DOHH2 (cell line): ENCODE results near the gene LRRC8E.

Experiments used
- H3F3A ChIP-seq: fragments of 200-600 bp; sonication (generic), shearing (Covaris generic); 2 replicates; pipeline ENCODE4 v1.6.0; 2016; ENCODE audit warnings: antibody characterized with exemption, mild to moderate bottlenecking; ENCODE audit not compliant: control insufficient read depth, insufficient read depth
- H3K27ac ChIP-seq: fragments of 200-600 bp; sonication (generic); 2 replicates; pipeline ENCODE4 v1.5.1; 2014; ENCODE audit warnings: low read depth, mild to moderate bottlenecking, low read length, moderate library complexity
- H3K27me3 ChIP-seq: fragments of 200-600 bp; sonication (generic); 2 replicates; pipeline ENCODE4 v1.6.1; 2014; ENCODE audit warnings: mild to moderate bottlenecking, low read length, mixed read lengths; ENCODE audit not compliant: control insufficient read depth
- H3K36me3 ChIP-seq: fragments of 200-600 bp; sonication (generic); 2 replicates; pipeline ENCODE4 v1.6.1; 2014; ENCODE audit warnings: mild to moderate bottlenecking, low read length, moderate library complexity, mixed read lengths; ENCODE audit not compliant: control insufficient read depth
- H3K4me1 ChIP-seq: fragments of 200-600 bp; sonication (generic); 2 replicates; pipeline ENCODE4 v1.6.1; 2014; ENCODE audit warnings: mild to moderate bottlenecking, low read length, mixed read lengths; ENCODE audit not compliant: control insufficient read depth
- H3K4me2 ChIP-seq: fragments of 200-600 bp; sonication (generic); 2 replicates; pipeline ENCODE4 v1.6.0; 2014; ENCODE audit warnings: mild to moderate bottlenecking, low read length, moderate library complexity
- H3K4me3 ChIP-seq: fragments of 200-600 bp; sonication (generic); 2 replicates; pipeline ENCODE4 v1.5.1; 2014; ENCODE audit warnings: mild to moderate bottlenecking, low read length, mixed read lengths
- H3K79me2 ChIP-seq: fragments of 200-600 bp; sonication (generic); 2 replicates; pipeline ENCODE4 v1.6.1; 2014; ENCODE audit warnings: mild to moderate bottlenecking, low read length, mixed read lengths; ENCODE audit not compliant: control insufficient read depth
- H3K9me2 ChIP-seq: fragments of 200-600 bp; sonication (generic); replicated peaks from 2 replicates; pipeline ENCODE4 v1.6.1; 2014; ENCODE audit warnings: mild to moderate bottlenecking, low read length, mixed read lengths; ENCODE audit not compliant: control insufficient read depth
- H3K9me3 ChIP-seq: fragments of 200-600 bp; sonication (generic); 2 replicates; pipeline ENCODE4 v1.6.1; 2014; ENCODE audit warnings: antibody characterized with exemption, low read length, mixed read lengths; ENCODE audit not compliant: control insufficient read depth, insufficient read depth
- H4K20me1 ChIP-seq: fragments of 200-600 bp; sonication (generic); 2 replicates; pipeline ENCODE4 v1.6.0; 2014; ENCODE audit warnings: low read depth, mild to moderate bottlenecking, antibody characterized with exemption, low read length, moderate library complexity; ENCODE audit not compliant: control insufficient read depth, insufficient read depth
- EZH2phosphoT487 ChIP-seq: fragments of 200-600 bp; sonication (generic); IDR thresholded peaks from 2 replicates; pipeline ENCODE4 v1.6.1; 2017; ENCODE audit warnings: borderline replicate concordance, mild to moderate bottlenecking, antibody characterized with exemption, low read length, moderate library complexity, mixed read lengths
- TF ChIP-seq, protein P1 (sequence below): fragments of 200-600 bp; sonication (generic); IDR thresholded peaks from one replicate; pipeline ENCODE4 v1.5.1; 2014; ENCODE audit warnings: antibody characterized with exemption, mild to moderate bottlenecking, low read depth, low read length; ENCODE audit not compliant: poor library complexity, severe bottlenecking

The LRRC8E gene

DNA sequence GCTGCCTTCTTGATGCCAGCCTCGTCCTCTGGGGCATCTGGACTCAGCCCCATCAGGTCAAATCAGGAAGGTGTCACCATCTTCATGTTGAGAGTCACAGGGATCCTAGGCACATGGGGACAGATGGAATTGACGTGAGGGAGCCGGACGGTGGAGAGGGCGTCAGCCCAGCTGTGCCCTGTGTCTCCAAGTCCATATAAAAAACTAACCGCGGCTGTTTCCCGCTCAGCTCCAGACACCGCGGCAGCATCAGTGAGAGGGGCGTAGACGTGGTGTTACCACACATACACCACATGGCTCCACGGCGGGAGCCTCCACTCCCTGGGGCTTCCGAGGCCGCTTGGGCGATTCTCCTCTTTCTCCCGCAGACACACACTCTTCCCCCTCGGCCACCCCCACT lies 8.5 kb upstream of the LRRC8E start:
- no peaks in the 10 kb centered on the region for H3K9me3 ChIP-seq
- no peak overlapping the region for H3K4me2 ChIP-seq
- peaks cover under 1% of the 10 kb centered on the region; the same call in 1 of the 2 replicates for H3K27me3 ChIP-seq
- no peaks in the 10 kb centered on the region for H3K9me2 ChIP-seq
- no peaks in the 10 kb centered on the region for H3K4me1 ChIP-seq
- no peak for TF ChIP-seq EZH2phosphoT487
- no peak overlapping the region for H3K27ac ChIP-seq
- H3F3A ChIP-seq: no peaks in the 10 kb centered on the region
- no peak overlapping the region for H3K4me3 ChIP-seq
- no peaks in the 10 kb centered on the region for H3K36me3 ChIP-seq
- H4K20me1 ChIP-seq: no peaks in the 10 kb centered on the region
- no peaks in the 10 kb centered on the region for H3K79me2 ChIP-seq

DNA sequence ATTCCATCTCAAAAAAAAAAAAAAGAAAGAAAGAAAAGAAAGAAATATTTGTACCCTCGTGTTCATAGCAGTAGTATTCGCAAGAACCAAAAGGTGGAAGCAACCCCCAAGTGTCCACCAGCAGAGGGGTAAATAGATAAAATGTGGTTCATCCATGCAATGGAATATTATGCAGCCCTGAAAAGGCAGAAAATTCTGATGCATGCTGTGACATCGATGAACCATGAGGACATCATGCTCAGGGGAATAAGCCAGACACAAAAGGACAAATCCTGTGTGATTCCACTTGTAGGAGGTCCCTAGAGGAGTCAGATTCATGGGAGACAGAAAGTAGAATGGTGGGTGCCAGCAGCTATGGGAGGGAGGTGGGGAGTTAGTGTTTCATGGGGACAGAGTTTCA lies 6.4 kb upstream of the LRRC8E start:
- H3K4me1 ChIP-seq: no peaks in the 10 kb centered on the region
- H3K36me3 ChIP-seq: no peaks in the 10 kb centered on the region
- H3F3A ChIP-seq: no peaks in the 10 kb centered on the region
- TF ChIP-seq EZH2phosphoT487: no peak
- TF ChIP-seq, protein P1, sequence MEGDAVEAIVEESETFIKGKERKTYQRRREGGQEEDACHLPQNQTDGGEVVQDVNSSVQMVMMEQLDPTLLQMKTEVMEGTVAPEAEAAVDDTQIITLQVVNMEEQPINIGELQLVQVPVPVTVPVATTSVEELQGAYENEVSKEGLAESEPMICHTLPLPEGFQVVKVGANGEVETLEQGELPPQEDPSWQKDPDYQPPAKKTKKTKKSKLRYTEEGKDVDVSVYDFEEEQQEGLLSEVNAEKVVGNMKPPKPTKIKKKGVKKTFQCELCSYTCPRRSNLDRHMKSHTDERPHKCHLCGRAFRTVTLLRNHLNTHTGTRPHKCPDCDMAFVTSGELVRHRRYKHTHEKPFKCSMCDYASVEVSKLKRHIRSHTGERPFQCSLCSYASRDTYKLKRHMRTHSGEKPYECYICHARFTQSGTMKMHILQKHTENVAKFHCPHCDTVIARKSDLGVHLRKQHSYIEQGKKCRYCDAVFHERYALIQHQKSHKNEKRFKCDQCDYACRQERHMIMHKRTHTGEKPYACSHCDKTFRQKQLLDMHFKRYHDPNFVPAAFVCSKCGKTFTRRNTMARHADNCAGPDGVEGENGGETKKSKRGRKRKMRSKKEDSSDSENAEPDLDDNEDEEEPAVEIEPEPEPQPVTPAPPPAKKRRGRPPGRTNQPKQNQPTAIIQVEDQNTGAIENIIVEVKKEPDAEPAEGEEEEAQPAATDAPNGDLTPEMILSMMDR: no peak
- H3K9me2 ChIP-seq: no peaks in the 10 kb centered on the region
- H3K27me3 ChIP-seq: no peaks in the 10 kb centered on the region
- no peaks in the 10 kb centered on the region for H4K20me1 ChIP-seq
- H3K79me2 ChIP-seq: no peaks in the 10 kb centered on the region
- no peak overlapping the region for H3K4me2 ChIP-seq
- H3K27ac ChIP-seq: no peak overlapping the region
- no peak overlapping the region for H3K4me3 ChIP-seq
- no peaks in the 10 kb centered on the region for H3K9me3 ChIP-seq

DNA sequence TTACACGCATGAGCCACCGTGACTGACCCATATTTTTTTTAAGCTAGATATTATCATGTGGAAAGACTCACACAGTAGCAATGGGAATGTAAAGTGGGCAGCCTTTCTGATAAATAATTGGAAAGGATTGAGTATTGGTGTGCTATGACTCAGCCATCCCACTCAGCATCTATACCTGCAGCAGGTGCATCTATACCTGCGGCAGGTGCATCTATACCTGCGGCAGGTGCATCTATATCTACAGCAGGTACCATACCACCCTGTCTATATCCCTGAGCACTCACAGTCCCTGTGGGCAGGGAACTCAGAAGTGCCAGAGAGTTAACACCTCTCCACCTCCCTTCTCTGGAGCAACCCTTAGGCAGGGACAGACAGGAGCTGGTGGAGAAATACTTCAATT lies 5.2 kb upstream of the LRRC8E start:
- H3K27ac ChIP-seq: no peak overlapping the region
- H3K4me2 ChIP-seq: no peak overlapping the region
- H3K4me3 ChIP-seq: no peak overlapping the region

DNA sequence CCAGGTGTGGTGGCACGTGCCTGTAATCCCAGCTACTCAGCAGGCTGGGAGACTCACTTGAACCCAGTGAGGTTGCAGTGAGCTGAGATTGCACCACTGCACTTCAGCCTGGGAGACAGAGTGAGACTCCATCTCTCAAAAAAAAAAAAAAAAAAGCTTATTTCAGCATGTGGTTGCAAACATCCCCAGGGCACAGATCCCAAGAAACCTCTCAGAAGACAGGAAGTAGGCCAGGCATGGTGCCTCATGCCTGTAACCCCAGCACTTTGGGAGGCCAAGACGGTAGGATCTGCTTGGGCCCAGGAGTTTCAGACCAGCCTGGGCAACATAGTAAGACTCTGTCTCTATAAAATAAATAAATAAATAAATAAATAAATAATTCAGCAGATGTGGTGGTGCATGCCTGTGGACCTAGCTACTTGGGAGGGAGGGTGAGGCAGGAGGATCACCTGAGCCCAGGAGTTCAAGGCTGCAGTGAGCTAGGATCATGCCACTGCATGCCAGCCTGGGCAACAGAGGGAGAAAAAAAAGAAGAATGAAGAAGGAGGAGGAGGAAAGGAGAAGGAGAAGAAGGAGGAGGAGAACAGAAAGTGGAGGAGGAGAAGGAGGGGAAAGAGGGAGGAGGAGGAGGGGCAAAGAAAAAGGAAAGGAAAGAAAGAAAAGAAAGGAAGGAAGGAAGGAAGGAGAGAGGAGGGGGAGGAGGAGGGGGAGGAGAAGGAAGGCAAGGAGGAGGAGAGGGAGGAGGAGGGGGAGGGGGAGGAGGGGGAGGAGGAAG lies 4.3 kb upstream of the LRRC8E start:
- Histone ChIP-seq H3F3A (no peaks in the 10 kb centered on the region), H3K27me3 (peaks cover 12% of the 10 kb centered on the region), H3K79me2 (no peaks in the 10 kb centered on the region), H4K20me1 (no peaks in the 10 kb centered on the region), H3K4me3 (no peak overlapping the region), H3K9me3 (no peaks in the 10 kb centered on the region), H3K9me2 (no peaks in the 10 kb centered on the region), H3K4me2 (no peak overlapping the region), H3K4me1 (no peaks in the 10 kb centered on the region), H3K27ac (no peak overlapping the region), H3K36me3 (no peaks in the 10 kb centered on the region)
- no peak for TF ChIP-seq EZH2phosphoT487
- TF ChIP-seq, protein P1: no peak

More for the DNA sequence above, 5.2 kb upstream of the LRRC8E start:
- H3K36me3 ChIP-seq: no peaks in the 10 kb centered on the region
- no peaks in the 10 kb centered on the region for H3K79me2 ChIP-seq
- H3K9me3 ChIP-seq: no peaks in the 10 kb centered on the region
- H4K20me1 ChIP-seq: no peaks in the 10 kb centered on the region
- H3F3A ChIP-seq: no peaks in the 10 kb centered on the region
- H3K4me1 ChIP-seq: no peaks in the 10 kb centered on the region
- no peaks in the 10 kb centered on the region for H3K9me2 ChIP-seq
- TF ChIP-seq, protein P1: no peak
- no peak for TF ChIP-seq EZH2phosphoT487
- H3K27me3 ChIP-seq: peaks cover 4% of the 10 kb centered on the region; the same call in 1 of the 2 replicates
